Psoas muscle (tissue), 8 donors: ENCODE results near the gene EGR1. TPM values are rescaled to one million over a fixed set of nuclear protein-coding genes. Genes with fewer than 3 reads are reported as not detected.

Experiments
- ATAC-seq, 4 donors: fragments of 200-7000 bp; cut with Tn5 transposase; one replicate each; pipeline ENCODE4 v1.9.1; 2020; ENCODE audit warnings: moderate library complexity in 3 of 4, mild to moderate bottlenecking in 2 of 4
- DNase-seq, 2 donors: peaks; one replicate each; pipeline ENCODE4 v3.0.0-alpha.2; 2020
- H3K27ac ChIP-seq: fragments of 200-600 bp; one replicate; pipeline ENCODE4 v1.8.0; 2022
- H3K27me3 ChIP-seq, 3 donors: fragments of 200-600 bp in 1 of 3; one replicate each; pipeline versions ENCODE4 v1.6.1 to v1.8.0; 2013 to 2022; ENCODE audit warnings: low read length in 2 of 3, mild to moderate bottlenecking in 2 of 3, moderate library complexity in 1 of 3; ENCODE audit not compliant: insufficient read depth in 3 of 3
- H3K36me3 ChIP-seq, 2 donors: fragments of 200-600 bp in 1 of 2; one replicate each; pipeline versions ENCODE4 v1.6.1 to v1.8.0; 2013 to 2022; ENCODE audit warnings: low read depth in 1 of 2, mild to moderate bottlenecking in 1 of 2, moderate library complexity in 1 of 2; ENCODE audit not compliant: insufficient read depth in 1 of 2
- H3K4me1 ChIP-seq: fragments of 200-600 bp; one replicate; pipeline ENCODE4 v1.8.0; 2022
- H3K4me3 ChIP-seq: fragments of 200-600 bp; one replicate; pipeline ENCODE4 v1.8.0; 2022; ENCODE audit warnings: mild to moderate bottlenecking
- H3K9me3 ChIP-seq: fragments of 200-600 bp; one replicate; pipeline ENCODE4 v1.8.0; 2022
- WGBS, 3 donors: extraction: QIAGEN DNeasy Blood & Tissue Kit; methylation state at CpG; one replicate each; pipeline versions ENCODE4 v1.1.6 to v1.1.7; 2013; 5-methylcytosine and 5-hydroxymethylcytosine counted together
- intact Hi-C, 2 donors: fragments of 100-400 bp; cut with DNase I; formaldehyde crosslinking; loops; one replicate each; pipeline versions ENCODE4 v1.11.0 to v1.14.2; 2022
- polyA plus RNA-seq, 3 donors: library from polyadenylated mRNA; stranded (reverse); fragments of 200-250 nt; gene quantifications; one replicate each; pipeline ENCODE4 v1.2.3, GENCODE V29; 2013
- total RNA-seq, 4 donors: library from RNA; stranded (reverse); fragmentation: NEBNext Ultra II Directional in 2 of 4; extraction: Animal tissue kit (Norgen Biotek cat#: 25700) in 2 of 4; gene quantifications; one replicate each; pipeline versions ENCODE4 v1.2.1 to v1.2.4, GENCODE V29; 2021 to 2023
- TF ChIP-seq, protein P1 (sequence below): fragments of 200-600 bp; IDR thresholded peaks from one replicate; pipeline ENCODE4 v1.8.0; 2022; ENCODE audit warnings: antibody characterized with exemption
- donor health status: healthy with polysubstance abuse.
- donor health status: DM: no; HTN: no; CAD: no; lungs with moderate emphysema.
- donor health status: Bipolar disorder and iron deficiency.
- donor health status: healthy.
- donor health status: DM: yes; HTN: yes; CAD: no.
- donor health status: DM: no; HTN: no; CAD: no.
- donor health status: DM: no; HTN: no; CAD: no.
- donor health status: DM: yes; HTN: yes; CAD: no.

Gene EGR1
- total and polyA plus RNA-seq, 7 donors: 10.0 to 171 (median 34.8) TPM

- H3K9me3 ChIP-seq: no peaks in the 10 kb centered on the region
- intact Hi-C loops: loop anchor here in 1 of 2 donors (10.0 kb wide), 1 partner anchor 267 kb away; no protein-coding TSS in a partner anchor
- WGBS, 3 donors: 1 to 2% (median 1%) methylated on average over 64 to 93 of the region's 93 CpGs
- peaks cover 10% of the 10 kb centered on the region for H3K4me1 ChIP-seq
- H3K4me3 ChIP-seq: peak overlapping the region; percentile 78
- TF ChIP-seq, protein P1, sequence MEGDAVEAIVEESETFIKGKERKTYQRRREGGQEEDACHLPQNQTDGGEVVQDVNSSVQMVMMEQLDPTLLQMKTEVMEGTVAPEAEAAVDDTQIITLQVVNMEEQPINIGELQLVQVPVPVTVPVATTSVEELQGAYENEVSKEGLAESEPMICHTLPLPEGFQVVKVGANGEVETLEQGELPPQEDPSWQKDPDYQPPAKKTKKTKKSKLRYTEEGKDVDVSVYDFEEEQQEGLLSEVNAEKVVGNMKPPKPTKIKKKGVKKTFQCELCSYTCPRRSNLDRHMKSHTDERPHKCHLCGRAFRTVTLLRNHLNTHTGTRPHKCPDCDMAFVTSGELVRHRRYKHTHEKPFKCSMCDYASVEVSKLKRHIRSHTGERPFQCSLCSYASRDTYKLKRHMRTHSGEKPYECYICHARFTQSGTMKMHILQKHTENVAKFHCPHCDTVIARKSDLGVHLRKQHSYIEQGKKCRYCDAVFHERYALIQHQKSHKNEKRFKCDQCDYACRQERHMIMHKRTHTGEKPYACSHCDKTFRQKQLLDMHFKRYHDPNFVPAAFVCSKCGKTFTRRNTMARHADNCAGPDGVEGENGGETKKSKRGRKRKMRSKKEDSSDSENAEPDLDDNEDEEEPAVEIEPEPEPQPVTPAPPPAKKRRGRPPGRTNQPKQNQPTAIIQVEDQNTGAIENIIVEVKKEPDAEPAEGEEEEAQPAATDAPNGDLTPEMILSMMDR: no peak
- peak; percentile 96 to 98 (median 98) for ATAC-seq
- peak overlapping the region; percentile 61 for H3K27ac ChIP-seq
- H3K27me3 ChIP-seq: peaks cover 0 to 15% (median 2%) of the 10 kb centered on the region in 3 donors
- DNase-seq: peak; percentile 94 to 96
- no peaks in the 10 kb centered on the region for H3K36me3 ChIP-seq
Observed at GRCh38 chr5:138491669-138492559, 26.6 kb downstream of the EGR1 start.

DNA sequence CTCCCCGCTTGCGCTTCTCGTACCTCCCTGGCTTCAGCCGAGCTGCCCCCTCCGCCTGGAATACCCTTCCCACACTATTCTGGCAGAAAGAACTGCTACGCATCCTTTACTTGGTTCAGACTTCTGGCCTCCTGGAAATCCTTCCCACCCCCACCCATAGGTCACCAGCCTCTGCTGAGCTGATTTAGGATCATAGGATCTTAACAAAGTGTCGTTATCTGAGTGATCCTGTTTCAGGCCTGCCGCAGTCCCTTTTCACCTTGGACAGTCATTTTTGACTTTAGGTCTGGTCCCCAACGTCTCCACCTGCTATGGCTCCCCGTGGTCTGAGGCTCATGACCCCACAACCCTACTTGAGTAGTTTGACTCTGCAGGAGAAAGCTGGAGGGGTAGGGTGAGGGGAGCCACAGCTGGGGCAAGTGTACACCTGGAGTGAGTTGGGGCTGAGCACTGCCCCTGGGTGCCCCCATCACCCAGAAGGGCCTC is 27.3 kb downstream of the EGR1 start:
- intact Hi-C loops: loop anchor here in 1 of 2 donors (10.0 kb wide), 1 partner anchor 268 kb away; no protein-coding TSS in a partner anchor
- Histone ChIP-seq H3K9me3 (no peaks in the 10 kb centered on the region), H3K4me1 (peaks cover 10% of the 10 kb centered on the region), H3K4me3 (peak overlapping the region; percentile 78), H3K27me3 (peaks cover 0 to 15% (median 2%) of the 10 kb centered on the region in 3 donors), H3K27ac (peak overlapping the region; percentile 61), H3K36me3 (no peaks in the 10 kb centered on the region)
- whole genome bisulfite sequencing, 3 donors: 26 to 46% (median 30%) methylated on average over 9 to 10 of the region's 10 CpGs
- no peak for DNase-seq
- TF ChIP-seq, protein P1: no peak
- peak in 1 of 4 donors; percentile 6 for ATAC-seq

DNA sequence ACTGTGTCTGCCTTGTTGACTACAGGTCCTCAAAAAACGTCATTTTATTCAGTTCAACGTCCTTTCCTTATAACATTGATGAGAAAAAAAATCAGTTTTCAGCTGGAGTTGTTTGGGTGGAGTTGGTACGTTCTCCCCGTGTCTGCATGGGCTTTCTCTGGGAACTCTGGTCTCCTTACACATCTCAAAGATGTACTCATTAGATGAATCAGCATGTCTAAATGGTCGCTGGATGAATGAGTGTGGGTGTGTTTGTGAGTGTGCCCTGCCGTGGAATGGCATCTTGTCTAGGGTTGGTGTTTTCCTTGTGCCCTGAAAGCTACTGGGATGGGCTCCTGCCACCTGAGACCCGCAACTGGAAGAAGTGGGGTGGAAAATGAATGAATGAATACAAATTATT is 30.1 kb downstream of the EGR1 start:
- H3K4me1 ChIP-seq: peaks cover 10% of the 10 kb centered on the region
- H3K27me3 ChIP-seq: peaks cover 0 to 3% (median 0%) of the 10 kb centered on the region in 3 donors
- ATAC-seq (no peak), DNase-seq (no peak)
- WGBS, 3 donors: 78 to 84% (median 81%) methylated on average over 7 of the region's 7 CpGs
- H3K27ac ChIP-seq: no peak overlapping the region
- intact Hi-C loops: loop anchor here in 1 of 2 donors (10.0 kb wide), 1 partner anchor 271 kb away; no protein-coding TSS in a partner anchor
- no peak overlapping the region for H3K4me3 ChIP-seq
- no peaks in the 10 kb centered on the region for H3K36me3 ChIP-seq
- TF ChIP-seq, protein P1: no peak
- H3K9me3 ChIP-seq: no peaks in the 10 kb centered on the region

DNA sequence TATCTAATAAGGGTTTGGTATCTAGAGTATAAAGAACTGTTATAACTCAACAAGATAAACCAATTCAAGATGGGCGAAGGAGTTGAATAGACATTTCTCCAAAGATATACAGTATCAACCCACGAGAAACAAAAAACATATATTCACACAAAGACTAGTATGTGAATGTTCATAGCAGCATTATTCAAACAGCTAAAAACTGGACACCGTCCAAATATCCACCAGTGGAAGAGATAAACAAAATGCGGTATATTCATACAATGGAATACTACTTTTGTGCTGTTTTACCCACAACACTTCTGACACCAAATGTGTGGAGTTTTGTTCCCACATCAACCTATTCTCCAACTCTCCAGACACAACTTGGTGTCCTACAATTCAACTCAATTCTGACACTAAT is 33.1 kb downstream of the EGR1 start:
- 64 to 87% (median 85%) methylated on average over 4 of the region's 4 CpGs for WGBS, 3 donors
- intact Hi-C loops: loop anchor here in 1 of 2 donors (10.0 kb wide), 1 partner anchor 274 kb away; no protein-coding TSS in a partner anchor
- TF ChIP-seq, protein P1: no peak

More for the DNA sequence above, 33.1 kb downstream of the EGR1 start:
- ATAC-seq (no peak), DNase-seq (no peak)
- Histone ChIP-seq H3K4me1 (no peaks in the 10 kb centered on the region), H3K4me3 (no peak overlapping the region), H3K27me3 (no peaks in the 10 kb centered on the region), H3K9me3 (no peaks in the 10 kb centered on the region), H3K27ac (no peak overlapping the region), H3K36me3 (no peaks in the 10 kb centered on the region)
